GM12874 (cell line): ENCODE data around the gene PSMD5.

Experiments used
- TF ChIP-seq, protein P1 (sequence below): IDR thresholded peaks from 2 replicates; pipeline ENCODE4 v1.5.1; 2011; ENCODE audit warnings: low read depth, mild to moderate bottlenecking, control low read depth, low read length, moderate library complexity; ENCODE audit not compliant: insufficient read depth

Gene PSMD5

DNA sequence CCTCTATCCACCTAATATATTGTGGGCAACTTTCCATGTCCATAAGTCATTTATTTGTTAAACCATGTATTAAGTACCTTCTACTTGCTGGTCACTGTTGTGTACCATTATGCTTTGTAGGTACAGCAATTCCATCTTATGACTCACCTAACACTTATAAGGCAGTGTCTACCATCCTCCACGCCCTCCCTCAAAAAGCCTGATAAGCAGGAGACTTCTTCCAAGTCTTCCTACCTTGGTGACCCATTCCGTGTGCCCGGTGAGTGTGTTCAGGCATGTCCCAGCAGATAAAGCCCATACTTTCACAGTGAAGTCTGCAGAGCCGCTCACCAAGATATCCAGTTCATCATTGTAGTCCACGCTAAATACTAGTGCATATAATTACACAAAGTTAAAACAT is 66.9 kb downstream of the PSMD5 start:
- TF ChIP-seq, protein P1, sequence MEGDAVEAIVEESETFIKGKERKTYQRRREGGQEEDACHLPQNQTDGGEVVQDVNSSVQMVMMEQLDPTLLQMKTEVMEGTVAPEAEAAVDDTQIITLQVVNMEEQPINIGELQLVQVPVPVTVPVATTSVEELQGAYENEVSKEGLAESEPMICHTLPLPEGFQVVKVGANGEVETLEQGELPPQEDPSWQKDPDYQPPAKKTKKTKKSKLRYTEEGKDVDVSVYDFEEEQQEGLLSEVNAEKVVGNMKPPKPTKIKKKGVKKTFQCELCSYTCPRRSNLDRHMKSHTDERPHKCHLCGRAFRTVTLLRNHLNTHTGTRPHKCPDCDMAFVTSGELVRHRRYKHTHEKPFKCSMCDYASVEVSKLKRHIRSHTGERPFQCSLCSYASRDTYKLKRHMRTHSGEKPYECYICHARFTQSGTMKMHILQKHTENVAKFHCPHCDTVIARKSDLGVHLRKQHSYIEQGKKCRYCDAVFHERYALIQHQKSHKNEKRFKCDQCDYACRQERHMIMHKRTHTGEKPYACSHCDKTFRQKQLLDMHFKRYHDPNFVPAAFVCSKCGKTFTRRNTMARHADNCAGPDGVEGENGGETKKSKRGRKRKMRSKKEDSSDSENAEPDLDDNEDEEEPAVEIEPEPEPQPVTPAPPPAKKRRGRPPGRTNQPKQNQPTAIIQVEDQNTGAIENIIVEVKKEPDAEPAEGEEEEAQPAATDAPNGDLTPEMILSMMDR, result no peak

DNA sequence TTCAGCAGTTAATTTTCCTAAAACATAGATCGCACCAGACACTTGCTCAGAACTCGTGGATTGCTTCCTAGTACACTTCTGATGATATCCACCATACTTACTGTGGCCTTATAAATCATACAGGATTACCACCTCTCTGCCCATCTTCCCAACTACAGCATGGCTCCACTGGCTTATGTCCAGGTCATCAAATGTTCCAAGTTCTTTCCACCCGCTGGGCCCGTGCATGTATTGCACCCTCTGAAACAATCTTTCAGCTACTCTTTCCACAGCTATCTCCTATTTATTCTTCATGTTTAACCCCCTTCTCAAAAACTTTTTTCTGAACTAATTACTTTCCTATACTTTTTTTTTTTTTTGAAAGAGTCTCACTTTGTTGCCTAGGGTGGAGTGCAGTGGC is 68.0 kb downstream of the PSMD5 start:
- TF ChIP-seq, protein P1, result no peak

DNA sequence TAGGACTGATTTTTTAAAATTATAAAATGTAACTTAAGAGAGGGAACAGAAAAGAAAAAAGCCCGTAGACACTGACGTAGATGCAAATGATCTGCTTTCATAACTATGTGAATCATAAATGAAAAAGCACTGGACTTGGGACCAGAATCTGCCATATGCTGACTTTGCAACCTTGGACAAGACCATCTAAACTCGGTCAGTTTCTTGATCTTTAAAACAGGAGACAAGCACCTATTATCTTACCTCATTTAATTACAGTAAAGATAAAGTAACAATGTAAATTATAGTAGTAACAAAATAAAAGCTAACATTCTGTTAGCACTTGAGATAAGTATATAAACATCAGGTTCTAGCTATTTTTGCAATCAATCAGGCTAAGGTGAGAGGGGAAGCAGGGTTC is 69.5 kb downstream of the PSMD5 start:
- TF ChIP-seq, protein P1, result no peak

DNA sequence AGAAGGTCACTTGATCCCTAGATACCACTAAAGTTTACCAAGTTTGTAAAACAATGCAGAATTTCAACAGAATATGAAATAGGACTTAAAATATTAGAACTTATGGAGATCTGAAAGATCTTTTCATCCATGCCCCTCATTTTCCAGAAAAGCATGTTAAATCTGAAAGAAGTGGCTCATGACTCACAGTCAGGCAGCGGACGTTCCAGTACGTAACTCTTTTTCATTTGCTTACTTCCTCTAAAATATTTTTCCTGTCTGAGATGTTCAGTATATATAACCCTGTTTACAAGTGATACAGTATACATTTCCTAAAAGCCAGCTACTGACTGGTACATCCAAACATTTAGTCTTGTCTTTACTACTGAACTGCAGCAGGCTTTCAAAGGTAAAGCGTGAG is 71.8 kb downstream of the PSMD5 start:
- TF ChIP-seq, protein P1, result no peak

DNA sequence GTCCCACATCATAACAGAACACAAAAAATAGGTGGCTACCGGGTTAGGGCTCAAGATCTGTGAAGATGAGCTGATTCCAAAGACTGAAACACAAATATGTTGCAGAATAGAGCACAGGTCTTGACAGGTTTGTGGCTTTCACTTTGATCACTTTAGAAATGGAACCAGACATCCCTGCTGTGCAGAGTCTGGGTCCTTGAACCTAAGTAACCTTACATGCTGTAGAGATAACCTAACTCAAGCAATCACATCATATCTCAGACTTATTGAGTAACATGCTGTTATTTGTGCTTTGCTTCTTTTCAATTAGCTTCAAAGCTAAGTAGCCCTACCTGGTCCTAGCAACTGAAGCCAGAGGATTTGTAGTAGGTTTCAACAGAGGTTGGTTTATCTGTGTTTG is 73.8 kb downstream of the PSMD5 start:
- TF ChIP-seq, protein P1, result no peak

DNA sequence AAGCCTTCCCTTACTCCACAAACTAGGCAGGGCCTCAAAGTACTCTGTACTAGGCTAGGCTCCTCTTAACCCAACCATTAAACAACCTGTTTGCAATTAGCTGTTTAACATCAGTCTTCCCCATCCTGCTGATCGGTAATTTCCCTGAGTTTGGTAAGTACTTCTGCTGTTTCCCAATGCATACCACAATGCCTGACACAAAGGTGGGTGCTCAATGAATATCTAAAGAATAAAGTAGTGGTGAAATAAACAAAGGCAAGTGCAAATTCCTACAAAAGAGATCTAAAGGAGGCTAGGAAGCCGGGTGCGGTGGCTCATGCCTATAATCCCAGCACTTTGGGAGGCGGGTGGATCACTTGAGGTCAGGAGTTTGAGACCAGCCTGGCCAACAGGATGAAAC is 74.5 kb downstream of the PSMD5 start:
- TF ChIP-seq, protein P1, result no peak

DNA sequence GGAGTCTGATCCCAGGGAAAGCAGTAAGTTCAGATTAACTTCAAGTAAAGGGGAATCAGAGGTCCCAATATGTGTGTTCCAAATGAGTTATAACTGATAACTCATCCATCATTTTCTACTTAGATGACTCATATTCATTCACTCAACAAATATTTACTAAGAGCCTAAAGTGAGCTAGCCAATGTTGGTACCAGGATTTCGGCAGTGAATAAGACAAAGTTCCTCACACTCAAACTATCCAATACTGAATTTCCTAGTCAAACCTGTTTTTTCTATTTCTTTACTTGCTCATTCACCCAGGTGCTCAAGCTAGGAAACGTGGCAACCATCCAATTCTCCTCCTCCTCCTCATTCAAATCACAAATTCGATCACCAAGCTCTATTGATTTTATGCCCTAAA is 75.3 kb downstream of the PSMD5 start:
- TF ChIP-seq, protein P1, result no peak
